GM19035 (cell line): ENCODE results near the gene GPR61.

Experiments
- ATAC-seq: cut with Tn5 transposase; IDR thresholded peaks from one replicate; pipeline ENCODE4 v1.9.1; 2021; ENCODE audit not compliant: unreplicated experiment

Gene GPR61

GRCh38 chr1:109532365-109533136, 7.1 kb upstream of the GPR61 start:
- peak; percentile 77 for ATAC-seq

- no peak for ATAC-seq
Observed at GRCh38 chr1:109534307-109534858, 5.3 kb upstream of the GPR61 start.

- ATAC-seq = no peak
Observed at GRCh38 chr1:109535481-109535880, 4.2 kb upstream of the GPR61 start.

GRCh38 chr1:109535971-109536491, 3.6 kb upstream of the GPR61 start:
- ATAC-seq = no peak

GRCh38 chr1:109537450-109538178, 2.1 kb upstream of the GPR61 start:
- no peak for ATAC-seq

GRCh38 chr1:109538827-109539555, 681 bp upstream of the GPR61 start:
- no peak for ATAC-seq

- ATAC-seq = no peak
Observed at GRCh38 chr1:109541102-109541501, 1.4 kb downstream of the GPR61 start.

GRCh38 chr1:109542657-109543056, 3.0 kb downstream of the GPR61 start:
- ATAC-seq = no peak

GRCh38 chr1:109543283-109543987, 3.8 kb downstream of the GPR61 start:
- ATAC-seq = no peak

- ATAC-seq = no peak
Observed at GRCh38 chr1:109543988-109544735, 4.5 kb downstream of the GPR61 start.

- ATAC-seq = peak; percentile 45
Observed at GRCh38 chr1:109546311-109547109, 6.8 kb downstream of the GPR61 start.

GRCh38 chr1:109547463-109548320, 8.0 kb downstream of the GPR61 start:
- peak; percentile 3 for ATAC-seq

- peak; percentile 89 for ATAC-seq
Observed at GRCh38 chr1:109548321-109549267, 8.9 kb downstream of the GPR61 start, which contains the start of gene GNAI3. Gene GNAI3, plus strand, starts transcription at chr1:109548615. Its CDS starts 106 bp downstream, at chr1:109548721.

GRCh38 chr1:109556563-109556962, 16.9 kb downstream of the GPR61 start:
- no peak for ATAC-seq

GRCh38 chr1:109557520-109557919, 17.8 kb downstream of the GPR61 start:
- ATAC-seq = no peak

- no peak for ATAC-seq
Observed at GRCh38 chr1:109559995-109560394, 20.3 kb downstream of the GPR61 start.
